ENCODE results near the gene PRKCA.

- TF ChIP-seq, protein P1, sequence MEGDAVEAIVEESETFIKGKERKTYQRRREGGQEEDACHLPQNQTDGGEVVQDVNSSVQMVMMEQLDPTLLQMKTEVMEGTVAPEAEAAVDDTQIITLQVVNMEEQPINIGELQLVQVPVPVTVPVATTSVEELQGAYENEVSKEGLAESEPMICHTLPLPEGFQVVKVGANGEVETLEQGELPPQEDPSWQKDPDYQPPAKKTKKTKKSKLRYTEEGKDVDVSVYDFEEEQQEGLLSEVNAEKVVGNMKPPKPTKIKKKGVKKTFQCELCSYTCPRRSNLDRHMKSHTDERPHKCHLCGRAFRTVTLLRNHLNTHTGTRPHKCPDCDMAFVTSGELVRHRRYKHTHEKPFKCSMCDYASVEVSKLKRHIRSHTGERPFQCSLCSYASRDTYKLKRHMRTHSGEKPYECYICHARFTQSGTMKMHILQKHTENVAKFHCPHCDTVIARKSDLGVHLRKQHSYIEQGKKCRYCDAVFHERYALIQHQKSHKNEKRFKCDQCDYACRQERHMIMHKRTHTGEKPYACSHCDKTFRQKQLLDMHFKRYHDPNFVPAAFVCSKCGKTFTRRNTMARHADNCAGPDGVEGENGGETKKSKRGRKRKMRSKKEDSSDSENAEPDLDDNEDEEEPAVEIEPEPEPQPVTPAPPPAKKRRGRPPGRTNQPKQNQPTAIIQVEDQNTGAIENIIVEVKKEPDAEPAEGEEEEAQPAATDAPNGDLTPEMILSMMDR (IDR thresholded peaks at IDR 0.05): no peak
- TF ChIP-seq POLR2A (IDR thresholded peaks at IDR 0.05): no peak
These were observed 422.3 kb downstream of the PRKCA start for GRCh38 chr17:66724581-66725341.
